Measurements from ENCODE around the gene CHSY1. TPM values are rescaled to one million over a fixed set of nuclear protein-coding genes. Genes with fewer than 3 reads are reported as not detected.

Gene CHSY1
- total RNA-seq, 1 donor from 2014 or later, result 27.6 TPM

GRCh38 chr15:101181349-101181748 is 70.5 kb downstream of the CHSY1 start:
- H3K4me1 Mint-ChIP-seq (ENCODE audit: unreplicated experiment), result peaks cover 47% of the 10 kb centered on the region
- peaks cover 30% of the 10 kb centered on the region for H3K36me3 Mint-ChIP-seq (ENCODE audit: low read depth, unreplicated experiment)
- no peak overlapping the region for H3K27ac Mint-ChIP-seq (ENCODE audit: unreplicated experiment)
- no peak for TF ChIP-seq CTCF (IDR thresholded peaks at IDR 0.05; ENCODE audit: unreplicated experiment)
- DNase-seq (ENCODE audit: low spot score), result no peak
- H3K27me3 Mint-ChIP-seq (ENCODE audit: unreplicated experiment), result peaks cover 7% of the 10 kb centered on the region
- no peaks in the 10 kb centered on the region for H3K9me3 Mint-ChIP-seq (ENCODE audit: unreplicated experiment)
- no peak overlapping the region for H3K4me3 Mint-ChIP-seq (ENCODE audit: unreplicated experiment)

- Mint-ChIP-seq H3K9me3 (ENCODE audit: unreplicated experiment) (no peaks in the 10 kb centered on the region), H3K27ac (ENCODE audit: unreplicated experiment) (no peak overlapping the region), H3K27me3 (ENCODE audit: unreplicated experiment) (peaks cover 7% of the 10 kb centered on the region), H3K4me1 (ENCODE audit: unreplicated experiment) (peaks cover 50% of the 10 kb centered on the region), H3K4me3 (ENCODE audit: unreplicated experiment) (no peak overlapping the region), H3K36me3 (ENCODE audit: low read depth, unreplicated experiment) (peaks cover 36% of the 10 kb centered on the region)
- TF ChIP-seq CTCF (IDR thresholded peaks at IDR 0.05; ENCODE audit: unreplicated experiment), result no peak
- no peak for DNase-seq (ENCODE audit: low spot score)
Observed at GRCh38 chr15:101180620-101181307, 71.1 kb downstream of the CHSY1 start.

- Mint-ChIP-seq H3K4me3 (ENCODE audit: unreplicated experiment) (no peak overlapping the region), H3K4me1 (ENCODE audit: unreplicated experiment) (peaks cover 56% of the 10 kb centered on the region), H3K27ac (ENCODE audit: unreplicated experiment) (no peak overlapping the region), H3K9me3 (ENCODE audit: unreplicated experiment) (no peaks in the 10 kb centered on the region), H3K36me3 (ENCODE audit: low read depth, unreplicated experiment) (peaks cover 44% of the 10 kb centered on the region), H3K27me3 (ENCODE audit: unreplicated experiment) (peaks cover 11% of the 10 kb centered on the region)
- no peak for TF ChIP-seq CTCF (IDR thresholded peaks at IDR 0.05; ENCODE audit: unreplicated experiment)
- no peak for DNase-seq (ENCODE audit: low spot score)
Observed at GRCh38 chr15:101179341-101180153, 72.3 kb downstream of the CHSY1 start.

GRCh38 chr15:101178931-101179330 is 72.9 kb downstream of the CHSY1 start:
- Mint-ChIP-seq H3K27me3 (ENCODE audit: unreplicated experiment) (peaks cover 11% of the 10 kb centered on the region), H3K36me3 (ENCODE audit: low read depth, unreplicated experiment) (peaks cover 47% of the 10 kb centered on the region), H3K27ac (ENCODE audit: unreplicated experiment) (no peak overlapping the region), H3K9me3 (ENCODE audit: unreplicated experiment) (no peaks in the 10 kb centered on the region), H3K4me3 (ENCODE audit: unreplicated experiment) (no peak overlapping the region), H3K4me1 (ENCODE audit: unreplicated experiment) (peaks cover 62% of the 10 kb centered on the region)
- no peak for TF ChIP-seq CTCF (IDR thresholded peaks at IDR 0.05; ENCODE audit: unreplicated experiment)
- no peak for DNase-seq (ENCODE audit: low spot score)

- TF ChIP-seq CTCF (IDR thresholded peaks at IDR 0.05; ENCODE audit: unreplicated experiment), result no peak
- H3K27ac Mint-ChIP-seq (ENCODE audit: unreplicated experiment), result no peak overlapping the region
- DNase-seq (ENCODE audit: low spot score), result no peak
- H3K36me3 Mint-ChIP-seq (ENCODE audit: low read depth, unreplicated experiment), result peaks cover 48% of the 10 kb centered on the region
- H3K4me1 Mint-ChIP-seq (ENCODE audit: unreplicated experiment), result peaks cover 61% of the 10 kb centered on the region
- H3K4me3 Mint-ChIP-seq (ENCODE audit: unreplicated experiment), result no peak overlapping the region
- H3K9me3 Mint-ChIP-seq (ENCODE audit: unreplicated experiment), result no peaks in the 10 kb centered on the region
- peaks cover 11% of the 10 kb centered on the region for H3K27me3 Mint-ChIP-seq (ENCODE audit: unreplicated experiment)
Observed at GRCh38 chr15:101178479-101178878, 73.4 kb downstream of the CHSY1 start.
